ENCODE results near the gene TMA7B. TPM values are rescaled to one million over a fixed set of nuclear protein-coding genes. Genes with fewer than 3 reads are reported as not detected.

Gene TMA7B
- total RNA-seq, 1 donor from 2014 or later = not detected

DNA sequence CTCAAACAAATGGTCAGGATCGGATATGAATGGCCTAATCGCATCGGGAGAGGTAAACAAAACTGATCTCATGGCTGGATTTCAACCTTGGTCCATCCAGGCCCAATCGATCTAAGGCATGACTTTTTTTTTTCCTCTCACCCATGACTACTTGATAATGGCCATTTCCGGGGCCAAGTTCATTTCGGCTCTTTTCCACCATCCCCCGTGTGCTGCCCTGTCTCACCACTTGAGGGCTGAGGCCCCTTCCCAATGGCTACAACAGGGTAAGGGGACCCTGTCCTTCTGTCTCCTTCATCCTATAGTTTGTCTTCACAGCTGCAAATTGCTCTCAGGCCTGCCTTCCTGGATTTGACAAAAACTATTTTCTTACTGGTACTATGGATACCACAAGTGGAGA, 32.7 kb upstream of the TMA7B start:
- H3K4me1 Mint-ChIP-seq (ENCODE audit: low read depth) = no peaks in the 10 kb centered on the region
- TF ChIP-seq CTCF (IDR thresholded peaks at IDR 0.05) = no peak
- no peak overlapping the region for H3K4me3 Mint-ChIP-seq (ENCODE audit: unreplicated experiment)
- no peak for DNase-seq (ENCODE audit: low spot score)
- no peak overlapping the region for H3K27ac Mint-ChIP-seq (ENCODE audit: unreplicated experiment)
- no peaks in the 10 kb centered on the region for H3K9me3 Mint-ChIP-seq (ENCODE audit: low read depth)
- H3K27me3 Mint-ChIP-seq (ENCODE audit: low read depth) = peaks cover 18% of the 10 kb centered on the region
- no peaks in the 10 kb centered on the region for H3K36me3 Mint-ChIP-seq (ENCODE audit: low read depth)

DNA sequence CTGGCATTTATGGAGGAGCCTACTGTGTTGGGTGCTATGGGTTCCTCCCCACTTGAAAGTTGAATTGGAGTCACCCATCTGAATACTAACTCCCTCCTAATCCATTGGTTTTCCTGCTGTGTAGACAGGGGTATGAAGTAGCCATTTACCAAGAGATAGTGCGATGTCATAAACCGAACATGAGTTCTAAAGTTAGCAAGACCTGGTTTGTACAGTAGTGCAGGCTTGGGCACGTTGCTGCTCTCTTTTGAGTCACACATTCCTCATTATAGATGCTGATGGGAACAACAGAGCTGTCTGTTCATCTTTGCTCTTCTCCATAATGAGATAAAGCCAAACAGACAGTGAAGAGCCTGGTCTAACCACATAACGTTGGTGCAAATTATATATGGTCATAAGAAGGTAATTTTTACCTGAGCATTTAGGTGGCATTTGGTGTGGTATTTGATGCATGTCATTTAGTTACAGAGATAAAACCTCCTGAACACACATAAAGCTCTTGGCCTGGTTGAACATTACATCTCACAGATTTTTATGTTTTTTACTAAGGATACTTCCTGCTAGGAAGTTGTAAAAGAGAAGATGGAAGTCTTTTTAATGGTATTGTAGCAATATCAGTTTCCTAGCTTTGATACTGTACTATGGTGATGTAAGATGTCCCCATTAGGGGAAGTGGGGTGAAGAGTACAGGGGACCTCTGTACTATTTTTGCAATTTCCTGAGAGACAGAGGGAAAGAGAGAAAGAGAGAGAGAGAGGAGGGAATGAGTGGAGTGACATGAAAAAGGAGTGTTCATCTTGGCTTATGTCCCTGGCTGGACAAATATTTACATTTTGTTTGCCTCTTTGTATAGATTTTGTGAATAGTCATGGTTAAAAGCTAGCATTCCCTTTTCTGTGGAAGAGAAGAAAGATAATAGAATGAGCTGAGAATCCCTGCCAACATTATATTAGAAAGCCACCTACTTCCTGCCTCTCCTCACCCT, 31.4 kb upstream of the TMA7B start:
- Mint-ChIP-seq H3K4me1 (ENCODE audit: low read depth) (no peaks in the 10 kb centered on the region), H3K27ac (ENCODE audit: unreplicated experiment) (no peak overlapping the region), H3K27me3 (ENCODE audit: low read depth) (peaks cover 24% of the 10 kb centered on the region), H3K9me3 (ENCODE audit: low read depth) (no peaks in the 10 kb centered on the region), H3K4me3 (ENCODE audit: unreplicated experiment) (no peak overlapping the region), H3K36me3 (ENCODE audit: low read depth) (no peaks in the 10 kb centered on the region)
- no peak for DNase-seq (ENCODE audit: low spot score)
- TF ChIP-seq CTCF (IDR thresholded peaks at IDR 0.05) = no peak

DNA sequence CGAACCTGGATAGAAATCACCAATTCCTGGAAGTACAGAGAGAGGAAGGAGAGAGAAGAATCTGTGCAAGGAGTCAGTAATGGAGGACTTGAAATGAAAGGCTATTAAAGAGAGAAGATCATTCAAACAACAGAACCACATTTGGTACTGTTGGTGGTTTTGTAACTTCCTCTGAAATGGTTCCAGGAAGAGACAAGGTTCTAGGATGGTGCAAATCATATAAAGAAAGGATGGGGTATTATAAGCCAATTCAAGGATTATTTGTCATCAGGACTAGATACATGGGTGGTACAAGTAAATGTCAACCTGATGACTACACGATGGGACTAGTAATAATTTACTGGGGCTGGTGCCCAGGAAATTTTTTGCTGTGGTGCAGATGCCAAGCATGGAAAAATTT, 28.9 kb upstream of the TMA7B start:
- TF ChIP-seq CTCF (IDR thresholded peaks at IDR 0.05) = no peak
- Mint-ChIP-seq H3K36me3 (ENCODE audit: low read depth) (no peaks in the 10 kb centered on the region), H3K9me3 (ENCODE audit: low read depth) (no peaks in the 10 kb centered on the region), H3K4me1 (ENCODE audit: low read depth) (no peaks in the 10 kb centered on the region), H3K27me3 (ENCODE audit: low read depth) (peaks cover 42% of the 10 kb centered on the region), H3K4me3 (ENCODE audit: unreplicated experiment) (no peak overlapping the region), H3K27ac (ENCODE audit: unreplicated experiment) (no peak overlapping the region)
- no peak for DNase-seq (ENCODE audit: low spot score)

- no peak overlapping the region for H3K4me3 Mint-ChIP-seq (ENCODE audit: unreplicated experiment)
- no peaks in the 10 kb centered on the region for H3K4me1 Mint-ChIP-seq (ENCODE audit: low read depth)
- no peak for DNase-seq (ENCODE audit: low spot score)
- H3K27me3 Mint-ChIP-seq (ENCODE audit: low read depth) = peaks cover 46% of the 10 kb centered on the region
- no peak for TF ChIP-seq CTCF (IDR thresholded peaks at IDR 0.05)
- no peaks in the 10 kb centered on the region for H3K36me3 Mint-ChIP-seq (ENCODE audit: low read depth)
- no peak overlapping the region for H3K27ac Mint-ChIP-seq (ENCODE audit: unreplicated experiment)
- H3K9me3 Mint-ChIP-seq (ENCODE audit: low read depth) = no peaks in the 10 kb centered on the region
These were observed 28.0 kb upstream of the TMA7B start for GRCh38 chr22:39932166-39932565.

GRCh38 chr22:39932918-39933649, 27.1 kb upstream of the TMA7B start:
- H3K4me3 Mint-ChIP-seq (ENCODE audit: unreplicated experiment) = no peak overlapping the region

More at GRCh38 chr22:39932918-39933649, 27.1 kb upstream of the TMA7B start:
- TF ChIP-seq CTCF (IDR thresholded peaks at IDR 0.05) = peak; percentile 62
- Mint-ChIP-seq H3K27ac (ENCODE audit: unreplicated experiment) (no peak overlapping the region), H3K36me3 (ENCODE audit: low read depth) (no peaks in the 10 kb centered on the region), H3K27me3 (ENCODE audit: low read depth) (peaks cover 41% of the 10 kb centered on the region), H3K4me1 (ENCODE audit: low read depth) (no peaks in the 10 kb centered on the region), H3K9me3 (ENCODE audit: low read depth) (no peaks in the 10 kb centered on the region)
- DNase-seq (ENCODE audit: low spot score) = no peak
